Measurements from ENCODE around the gene GABARAPL2. TPM values are rescaled to one million over a fixed set of nuclear protein-coding genes. Genes with fewer than 3 reads are reported as not detected.
"Not testable (repeated sequence)": the region's sequence is repeated elsewhere in the genome, so short reads cannot be mapped to it uniquely, and the experiment has no call there.

Gene GABARAPL2
- total and polyA plus RNA-seq, 12 donors = 58.2 to 262 (median 229) TPM

DNA sequence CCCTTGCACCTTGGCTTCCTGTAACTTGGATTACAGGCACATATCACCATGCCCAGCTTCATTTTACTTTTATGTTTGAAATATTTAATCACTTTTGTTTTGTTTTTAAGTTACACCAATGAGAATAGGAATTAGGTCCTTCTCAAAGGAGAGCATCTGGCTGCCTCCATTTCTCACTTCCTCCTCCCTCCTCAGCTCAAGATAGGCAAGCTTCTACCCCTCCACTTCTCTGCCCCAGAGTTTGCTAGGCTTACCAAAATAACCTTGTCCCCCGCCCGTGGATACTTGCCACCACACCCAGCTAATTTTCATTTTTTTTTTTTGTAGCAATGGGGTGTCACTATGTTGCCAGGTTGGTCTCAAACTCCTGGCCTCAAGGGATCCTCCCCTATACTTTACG lies 17.9 kb downstream of the GABARAPL2 start:
- ATAC-seq (no peak), DNase-seq (no peak)
- Histone ChIP-seq H3K27me3 (no peaks in the 10 kb centered on the region), H3K27ac (no peak overlapping the region), H3K9me3 (no peaks in the 10 kb centered on the region), H3K4me3 (no peak overlapping the region), H3K4me1 (peaks cover 0 to 11% (median 7%) of the 10 kb centered on the region in 9 donors), H3K36me3 (peaks cover 0 to 31% (median 15%) of the 10 kb centered on the region in 9 donors)
- TF ChIP-seq, protein P1, sequence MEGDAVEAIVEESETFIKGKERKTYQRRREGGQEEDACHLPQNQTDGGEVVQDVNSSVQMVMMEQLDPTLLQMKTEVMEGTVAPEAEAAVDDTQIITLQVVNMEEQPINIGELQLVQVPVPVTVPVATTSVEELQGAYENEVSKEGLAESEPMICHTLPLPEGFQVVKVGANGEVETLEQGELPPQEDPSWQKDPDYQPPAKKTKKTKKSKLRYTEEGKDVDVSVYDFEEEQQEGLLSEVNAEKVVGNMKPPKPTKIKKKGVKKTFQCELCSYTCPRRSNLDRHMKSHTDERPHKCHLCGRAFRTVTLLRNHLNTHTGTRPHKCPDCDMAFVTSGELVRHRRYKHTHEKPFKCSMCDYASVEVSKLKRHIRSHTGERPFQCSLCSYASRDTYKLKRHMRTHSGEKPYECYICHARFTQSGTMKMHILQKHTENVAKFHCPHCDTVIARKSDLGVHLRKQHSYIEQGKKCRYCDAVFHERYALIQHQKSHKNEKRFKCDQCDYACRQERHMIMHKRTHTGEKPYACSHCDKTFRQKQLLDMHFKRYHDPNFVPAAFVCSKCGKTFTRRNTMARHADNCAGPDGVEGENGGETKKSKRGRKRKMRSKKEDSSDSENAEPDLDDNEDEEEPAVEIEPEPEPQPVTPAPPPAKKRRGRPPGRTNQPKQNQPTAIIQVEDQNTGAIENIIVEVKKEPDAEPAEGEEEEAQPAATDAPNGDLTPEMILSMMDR (IDR thresholded peaks at IDR 0.05) = no peak
- intact Hi-C loops (cut with DNase I) = no loop called here
- 80 to 82% methylated on average over 3 of the region's 3 CpGs for WGBS, 2 donors

DNA sequence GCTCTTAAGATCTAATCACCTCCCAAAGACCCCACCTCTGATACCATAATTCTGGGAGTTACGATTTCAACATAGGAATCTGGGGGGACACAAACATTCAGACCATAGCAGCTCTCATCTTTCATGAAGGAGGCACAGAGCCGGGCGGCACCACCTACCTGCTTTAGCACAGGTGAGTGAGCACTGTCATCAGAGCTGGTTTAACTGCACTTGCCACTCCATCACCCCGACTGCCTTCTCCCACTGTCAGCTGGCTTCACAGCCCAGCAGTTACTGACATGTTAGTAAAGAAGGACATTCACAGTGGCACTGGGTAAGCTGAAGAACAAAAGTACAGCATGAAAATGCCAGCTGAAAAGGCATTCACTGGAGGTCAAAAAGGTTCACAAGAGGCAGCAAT lies 22.5 kb downstream of the GABARAPL2 start:
- ATAC-seq = no peak
- H3K4me1 ChIP-seq = peaks cover 10 to 53% (median 44%) of the 10 kb centered on the region in 9 donors

DNA sequence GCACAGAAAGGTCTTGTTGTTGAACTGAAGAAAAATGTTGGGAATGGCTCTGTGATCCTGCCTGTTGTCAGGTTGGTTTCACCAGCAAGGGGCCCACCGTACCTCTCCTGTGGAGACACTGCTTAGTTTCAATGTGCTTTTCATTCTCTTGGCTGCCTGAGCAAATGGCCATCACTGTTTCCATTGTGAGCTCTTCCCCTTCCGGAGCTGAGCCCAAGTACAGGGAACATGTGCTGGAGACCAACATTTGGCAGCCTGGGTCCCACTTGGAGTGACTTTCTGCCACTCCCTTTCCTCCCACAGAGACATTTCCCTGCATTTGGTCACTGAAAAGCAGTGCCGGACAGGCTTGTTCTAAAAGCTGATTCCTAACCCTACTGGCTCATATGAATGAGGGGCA lies 23.1 kb downstream of the GABARAPL2 start:
- H3K27me3 ChIP-seq = no peaks in the 10 kb centered on the region
- DNase-seq (peak; percentile 37 to 81), ATAC-seq (peak; percentile 66 to 83 (median 74))
- H3K9me3 ChIP-seq = no peaks in the 10 kb centered on the region
- TF ChIP-seq, protein P1 (IDR thresholded peaks at IDR 0.05) = no peak
- peaks cover 10 to 59% (median 50%) of the 10 kb centered on the region in 9 donors for H3K4me1 ChIP-seq
- H3K4me3 ChIP-seq = no peak overlapping the region
- peaks cover 0 to 7% (median 0%) of the 10 kb centered on the region in 9 donors for H3K36me3 ChIP-seq
- intact Hi-C loops (cut with DNase I) = loop anchor here in 2 of 10 donors (1.0 to 5.0 kb wide), 3 partner anchors 21 to 33 kb away; partner anchors contain the start of genes ADAT1 (in 1 of the 2) and TMEM231 (in 1 of the 2)
- H3K27ac ChIP-seq = peak overlapping the region; percentile 64 to 94 (median 81)
- WGBS, 2 donors = 49 to 61% methylated on average over 3 of the region's 3 CpGs

More for the DNA sequence above, 22.5 kb downstream of the GABARAPL2 start:
- TF ChIP-seq, protein P1 (IDR thresholded peaks at IDR 0.05) = no peak
- H3K9me3 ChIP-seq = no peaks in the 10 kb centered on the region
- DNase-seq = no peak
- H3K27me3 ChIP-seq = no peaks in the 10 kb centered on the region
- 94 to 96% methylated on average over 4 of the region's 4 CpGs for WGBS, 2 donors
- intact Hi-C loops (cut with DNase I) = loop anchor here in 2 of 10 donors (1.0 to 5.0 kb wide), 3 partner anchors 20 to 34 kb away; partner anchors contain the start of genes ADAT1 (in 1 of the 2) and TMEM231 (in 1 of the 2)
- peaks cover 0 to 7% (median 0%) of the 10 kb centered on the region in 9 donors for H3K36me3 ChIP-seq
- peak overlapping the region; percentile 54 to 94 (median 81) for H3K27ac ChIP-seq
- no peak overlapping the region for H3K4me3 ChIP-seq

DNA sequence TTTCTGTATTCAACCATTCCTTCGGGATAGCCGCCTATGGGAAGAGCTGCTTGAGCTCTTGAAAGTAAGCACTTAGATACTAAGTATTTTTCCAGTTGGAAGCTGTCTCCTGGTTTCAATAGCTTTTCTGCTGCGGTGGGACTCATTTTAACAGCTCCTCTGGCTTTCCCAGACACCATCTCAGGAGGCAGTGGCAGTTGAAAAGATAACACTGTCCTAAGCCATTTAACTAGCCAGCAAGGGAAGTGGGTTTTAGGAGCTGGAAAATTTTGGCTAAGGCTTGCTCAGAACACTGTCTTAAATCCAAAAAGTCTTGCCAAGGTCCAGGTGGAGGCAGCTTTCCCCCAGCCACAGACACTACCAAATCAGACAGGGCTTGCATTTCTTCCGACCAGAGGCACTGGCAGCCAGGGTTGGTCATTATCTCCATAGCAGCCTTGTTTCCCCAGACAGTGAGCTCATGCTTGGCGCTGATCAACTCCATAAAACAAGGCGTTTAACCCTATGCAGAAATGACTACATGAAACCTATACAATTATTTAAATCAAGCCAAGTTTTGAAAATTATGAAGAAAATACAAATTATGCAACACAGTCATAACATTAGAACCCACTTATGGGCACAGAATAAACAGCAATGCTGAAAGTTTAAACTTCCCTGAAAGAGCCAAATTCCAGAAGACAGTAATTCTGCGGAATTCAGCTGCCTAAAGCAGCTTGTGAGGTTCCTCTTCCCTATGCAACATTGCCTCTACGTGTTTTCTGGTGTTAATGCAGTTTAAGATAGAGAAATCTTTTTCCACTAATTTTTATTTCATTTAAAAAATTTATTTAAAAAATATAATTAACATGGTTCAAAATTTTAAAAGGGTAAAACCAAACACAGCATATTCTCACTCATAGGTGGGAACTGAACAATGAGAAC lies 25.0 kb downstream of the GABARAPL2 start:
- intact Hi-C loops (cut with DNase I) = loop anchor here in 1 of 10 donors (2.0 kb wide), 1 partner anchor 32 kb away; the partner anchor contains the start of gene ADAT1

DNA sequence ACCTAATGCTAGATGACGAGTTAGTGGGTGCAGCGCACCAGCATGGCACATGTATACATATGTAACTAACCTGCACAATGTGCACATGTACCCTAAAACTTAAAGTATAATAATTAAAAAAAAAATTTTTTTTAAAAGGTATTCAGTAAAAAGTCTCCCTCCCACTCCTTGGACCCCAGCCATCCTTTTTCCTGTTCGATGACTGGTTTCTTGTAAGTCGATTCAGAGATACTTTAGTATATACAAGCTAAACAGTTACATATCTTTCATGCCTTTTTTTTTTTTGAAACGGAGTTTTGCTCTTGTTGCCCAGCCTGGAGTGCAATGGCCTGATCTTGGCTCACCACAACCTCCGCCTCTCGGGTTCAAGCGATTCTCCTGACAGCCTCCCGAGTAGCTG lies 25.7 kb downstream of the GABARAPL2 start:
- 50 to 51% methylated on average over 7 of the region's 9 CpGs for WGBS, 2 donors
- DNase-seq, H3K9me3 ChIP-seq, H3K27me3 ChIP-seq, ATAC-seq, H3K4me3 ChIP-seq: not testable (repeated sequence)
- intact Hi-C loops (cut with DNase I) = loop anchor here in 1 of 10 donors (2.0 kb wide), 1 partner anchor 31 kb away; the partner anchor contains the start of gene ADAT1
- Histone ChIP-seq H3K27ac (peak overlapping the region in 7 of 10 donors; percentile 54 to 94 (median 81)), H3K4me1 (peaks cover 10 to 70% (median 55%) of the 10 kb centered on the region in 9 donors), H3K36me3 (peaks cover 0 to 15% (median 0%) of the 10 kb centered on the region in 9 donors)

More for the DNA sequence above, 25.0 kb downstream of the GABARAPL2 start:
- H3K4me3 ChIP-seq = peak overlapping the region in 1 of 10 donors; percentile 8
- WGBS, 2 donors = 10 to 26% methylated on average over 8 of the region's 8 CpGs
- H3K4me1 ChIP-seq = peaks cover 10 to 70% (median 55%) of the 10 kb centered on the region in 9 donors
- peaks cover 0 to 13% (median 0%) of the 10 kb centered on the region in 9 donors for H3K36me3 ChIP-seq
- no peaks in the 10 kb centered on the region for H3K9me3 ChIP-seq
- H3K27me3 ChIP-seq = no peaks in the 10 kb centered on the region
- ATAC-seq (peak; percentile 88 to 94 (median 91)), DNase-seq (peak; percentile 45 to 87)
- H3K27ac ChIP-seq = peak overlapping the region; percentile 51 to 94 (median 81)
- TF ChIP-seq, protein P1 (IDR thresholded peaks at IDR 0.05) = peak in 4 of 9 donors; percentile 29 to 51 (median 38)

Data from heart right ventricle (tissue), 16 donors.